Progenitor cell of endocrine pancreas (in vitro differentiated cells): Measurements from ENCODE around the gene HHIPL1. TPM values are rescaled to one million over a fixed set of nuclear protein-coding genes. Genes with fewer than 3 reads are reported as not detected.

Experiments
- DNase-seq: peaks from one replicate; pipeline ENCODE4 v3.0.0; 2021; ENCODE audit warnings: low spot score; ENCODE audit not compliant: unreplicated experiment
- H3K27ac Mint-ChIP-seq: 2 replicates; pipeline ENCODE4 v1.8.0; 2021; ENCODE audit warnings: mild to moderate bottlenecking, moderate library complexity, mixed read lengths
- H3K27me3 Mint-ChIP-seq: 2 replicates; pipeline ENCODE4 v1.8.0; 2021; ENCODE audit warnings: mixed read lengths
- H3K36me3 Mint-ChIP-seq: 2 replicates; pipeline ENCODE4 v1.8.0; 2022; ENCODE audit warnings: mixed read lengths; ENCODE audit not compliant: insufficient read depth
- H3K4me1 Mint-ChIP-seq: 2 replicates; pipeline ENCODE4 v1.8.0; 2021; ENCODE audit warnings: low read depth, mixed read lengths
- H3K4me3 Mint-ChIP-seq: 2 replicates; pipeline ENCODE4 v1.8.0; 2021; ENCODE audit warnings: low read depth, mild to moderate bottlenecking, moderate library complexity, mixed read lengths
- H3K9me3 Mint-ChIP-seq: 2 replicates; pipeline ENCODE4 v1.8.0; 2021; ENCODE audit warnings: low read depth, mixed read lengths
- total RNA-seq: library from RNA; stranded (reverse); gene quantifications from 2 replicates; pipeline ENCODE4 v1.2.1, GENCODE V29; 2021
- TF ChIP-seq, protein P1 (sequence below): fragments of 200-600 bp; sonication (generic); IDR thresholded peaks from one replicate; pipeline ENCODE4 v1.5.0; 2021; ENCODE audit warnings: antibody characterized with exemption, mild to moderate bottlenecking; ENCODE audit not compliant: unreplicated experiment

The HHIPL1 gene
- total RNA-seq, 1 donor from 2014 or later: 0.65 TPM

DNA sequence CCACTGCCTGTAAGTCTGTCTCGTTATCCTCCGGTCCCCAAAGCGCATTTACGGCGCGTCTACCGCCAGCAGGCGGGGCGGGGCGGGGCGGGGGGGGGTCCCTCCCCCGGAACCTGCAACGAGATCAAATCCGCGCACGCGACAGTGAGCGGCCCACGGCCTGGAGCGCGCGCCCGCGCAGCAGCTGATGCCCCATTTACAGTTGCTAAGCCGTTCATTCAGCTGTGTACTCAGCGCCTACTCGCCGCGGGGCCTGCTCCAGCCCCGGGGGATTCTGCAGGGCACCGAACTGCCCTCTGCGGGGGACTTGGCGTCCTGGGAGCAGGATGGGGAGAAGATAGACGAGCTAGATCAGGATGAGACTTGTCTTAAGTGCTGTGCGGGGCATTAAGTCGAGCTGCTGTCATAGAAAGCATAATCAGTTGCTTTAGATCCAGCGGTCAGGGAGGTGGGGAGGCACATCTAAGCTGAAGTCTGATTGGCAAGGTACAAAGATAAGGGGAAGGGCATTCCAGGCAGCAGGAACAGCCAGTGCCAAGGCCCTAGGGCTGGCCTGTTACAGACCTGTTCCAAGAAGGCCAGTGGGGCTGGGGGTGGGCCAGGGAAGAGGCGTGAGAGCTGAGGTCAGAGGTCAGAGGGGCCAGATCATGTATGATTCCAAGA, 39.5 kb upstream of the HHIPL1 start:
- peaks cover 9% of the 10 kb centered on the region for H3K27me3 Mint-ChIP-seq
- peak overlapping the region; percentile 21 for H3K27ac Mint-ChIP-seq
- no peaks in the 10 kb centered on the region for H3K36me3 Mint-ChIP-seq
- H3K9me3 Mint-ChIP-seq: no peaks in the 10 kb centered on the region
- TF ChIP-seq, protein P1, sequence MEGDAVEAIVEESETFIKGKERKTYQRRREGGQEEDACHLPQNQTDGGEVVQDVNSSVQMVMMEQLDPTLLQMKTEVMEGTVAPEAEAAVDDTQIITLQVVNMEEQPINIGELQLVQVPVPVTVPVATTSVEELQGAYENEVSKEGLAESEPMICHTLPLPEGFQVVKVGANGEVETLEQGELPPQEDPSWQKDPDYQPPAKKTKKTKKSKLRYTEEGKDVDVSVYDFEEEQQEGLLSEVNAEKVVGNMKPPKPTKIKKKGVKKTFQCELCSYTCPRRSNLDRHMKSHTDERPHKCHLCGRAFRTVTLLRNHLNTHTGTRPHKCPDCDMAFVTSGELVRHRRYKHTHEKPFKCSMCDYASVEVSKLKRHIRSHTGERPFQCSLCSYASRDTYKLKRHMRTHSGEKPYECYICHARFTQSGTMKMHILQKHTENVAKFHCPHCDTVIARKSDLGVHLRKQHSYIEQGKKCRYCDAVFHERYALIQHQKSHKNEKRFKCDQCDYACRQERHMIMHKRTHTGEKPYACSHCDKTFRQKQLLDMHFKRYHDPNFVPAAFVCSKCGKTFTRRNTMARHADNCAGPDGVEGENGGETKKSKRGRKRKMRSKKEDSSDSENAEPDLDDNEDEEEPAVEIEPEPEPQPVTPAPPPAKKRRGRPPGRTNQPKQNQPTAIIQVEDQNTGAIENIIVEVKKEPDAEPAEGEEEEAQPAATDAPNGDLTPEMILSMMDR: no peak
- peak; percentile 37 for DNase-seq
- peaks cover 26% of the 10 kb centered on the region for H3K4me1 Mint-ChIP-seq
- peak overlapping the region; percentile 87 for H3K4me3 Mint-ChIP-seq

DNA sequence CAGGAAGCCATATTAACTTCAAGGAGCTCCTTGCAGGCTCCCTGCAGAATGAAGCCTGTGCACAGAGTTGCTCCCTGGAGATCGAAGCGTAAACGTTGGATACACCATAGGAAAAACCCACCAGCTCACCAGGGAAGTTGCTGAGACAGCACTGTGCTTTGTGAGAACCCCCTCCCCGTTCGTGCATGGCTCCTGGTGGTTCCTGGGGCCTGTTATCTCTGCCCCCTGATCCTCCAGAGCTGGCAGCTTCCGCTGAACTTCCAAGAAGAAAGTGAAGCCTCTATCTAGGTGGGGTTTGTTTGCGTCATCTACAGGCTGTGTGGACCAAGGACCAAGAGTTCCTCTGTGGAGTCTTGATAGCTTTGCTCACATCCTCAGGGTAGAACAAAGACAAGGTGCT, 38.6 kb upstream of the HHIPL1 start:
- DNase-seq: no peak
- Mint-ChIP-seq H3K9me3 (no peaks in the 10 kb centered on the region), H3K36me3 (no peaks in the 10 kb centered on the region), H3K27me3 (peaks cover 9% of the 10 kb centered on the region), H3K4me1 (peaks cover 18% of the 10 kb centered on the region), H3K4me3 (no peak overlapping the region), H3K27ac (no peak overlapping the region)
- TF ChIP-seq, protein P1: no peak

DNA sequence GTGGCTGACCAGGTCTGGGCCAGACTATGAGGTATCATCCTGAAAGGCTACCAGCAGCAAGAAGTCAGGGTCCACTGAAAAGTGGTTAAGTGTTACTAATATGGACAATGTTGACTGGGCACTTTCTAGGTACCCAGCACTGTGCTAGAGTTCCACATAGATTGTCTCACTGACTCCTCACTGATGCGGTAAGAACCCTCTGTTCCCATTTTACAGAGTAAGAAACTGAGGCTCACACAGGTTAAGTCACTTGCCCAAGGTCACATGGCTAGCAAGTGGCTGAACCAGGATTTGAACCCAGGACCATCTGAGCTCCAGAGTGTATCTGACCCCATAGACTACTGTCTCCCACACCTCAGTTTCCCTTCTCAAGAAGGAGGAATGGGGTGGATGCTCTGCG, 36.3 kb upstream of the HHIPL1 start:
- H3K27me3 Mint-ChIP-seq: peaks cover 14% of the 10 kb centered on the region
- H3K4me3 Mint-ChIP-seq: no peak overlapping the region
- H3K27ac Mint-ChIP-seq: no peak overlapping the region
- TF ChIP-seq, protein P1: no peak
- H3K9me3 Mint-ChIP-seq: no peaks in the 10 kb centered on the region
- peaks cover 8% of the 10 kb centered on the region for H3K4me1 Mint-ChIP-seq
- no peaks in the 10 kb centered on the region for H3K36me3 Mint-ChIP-seq
- DNase-seq: no peak

DNA sequence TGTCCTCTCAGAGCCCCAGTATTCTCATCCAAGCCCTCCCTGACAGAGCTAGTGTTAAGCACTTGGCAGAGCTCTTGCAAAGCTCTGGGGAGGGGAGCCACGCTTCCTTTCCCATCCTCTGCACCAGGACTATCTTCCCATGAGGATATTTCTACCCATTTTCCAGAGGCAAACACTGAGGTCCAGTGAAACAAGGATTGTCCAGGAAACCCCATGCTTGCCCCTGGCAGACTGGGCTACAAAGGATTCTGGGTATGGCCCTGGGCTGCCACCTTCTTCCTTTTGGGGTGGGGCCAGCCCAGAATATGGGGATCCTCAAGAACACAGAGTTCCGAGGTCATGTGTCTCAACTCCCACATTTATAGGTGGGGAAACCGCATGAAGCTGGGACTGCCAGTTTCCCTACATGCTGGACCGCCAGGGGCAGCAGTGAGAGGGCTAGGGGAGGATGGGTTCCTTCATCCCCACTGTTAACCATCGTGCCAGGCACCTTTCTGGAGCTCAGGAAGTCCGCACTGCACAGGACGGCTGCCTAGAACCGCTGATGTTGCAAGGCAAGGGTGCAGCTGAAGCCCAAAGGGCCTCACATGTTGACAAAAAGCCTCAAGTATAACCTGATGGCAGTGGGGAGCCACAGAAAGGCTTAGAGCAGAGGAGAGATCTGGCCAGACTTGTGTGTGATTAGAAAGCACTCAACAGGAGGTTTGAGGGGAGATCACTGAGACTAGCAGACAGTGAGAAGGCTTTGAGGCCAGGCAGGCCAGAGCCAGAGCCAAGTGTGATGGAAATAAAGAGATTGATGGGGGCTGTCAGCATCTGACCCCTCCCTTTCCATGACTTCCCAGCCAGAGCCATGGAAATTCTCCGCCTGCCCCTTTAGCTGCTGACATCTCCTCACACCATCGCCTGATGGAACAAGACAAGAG, 35.4 kb upstream of the HHIPL1 start:
- no peak for DNase-seq
- Mint-ChIP-seq H3K9me3 (no peaks in the 10 kb centered on the region), H3K4me3 (no peak overlapping the region), H3K36me3 (no peaks in the 10 kb centered on the region), H3K27ac (no peak overlapping the region), H3K4me1 (peaks cover 8% of the 10 kb centered on the region), H3K27me3 (peaks cover 14% of the 10 kb centered on the region)
- TF ChIP-seq, protein P1: no peak

DNA sequence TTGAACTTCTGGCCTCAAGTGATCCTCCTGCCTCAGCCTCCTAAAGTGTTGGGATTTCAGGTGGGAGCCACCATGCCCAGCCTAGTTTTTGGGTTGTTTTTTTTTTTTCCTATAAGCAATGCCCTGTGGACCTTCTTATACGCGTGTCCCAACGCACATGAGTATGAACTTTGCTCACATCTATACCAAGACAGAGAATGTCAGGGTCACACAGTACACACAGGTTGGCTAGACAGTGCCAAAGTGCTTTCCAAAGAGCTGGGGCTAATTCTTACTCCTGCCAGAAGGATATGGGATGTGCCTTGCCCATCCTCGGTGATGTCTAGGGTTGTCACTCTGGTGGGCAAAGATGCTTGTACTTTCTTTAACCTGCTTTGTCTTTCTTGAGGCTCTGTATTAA, 33.3 kb upstream of the HHIPL1 start:
- H3K4me3 Mint-ChIP-seq: no peak overlapping the region
- TF ChIP-seq, protein P1: no peak
- no peaks in the 10 kb centered on the region for H3K9me3 Mint-ChIP-seq
- peaks cover 3% of the 10 kb centered on the region for H3K4me1 Mint-ChIP-seq
- no peak overlapping the region for H3K27ac Mint-ChIP-seq
- no peaks in the 10 kb centered on the region for H3K36me3 Mint-ChIP-seq
- H3K27me3 Mint-ChIP-seq: peaks cover 23% of the 10 kb centered on the region
- no peak for DNase-seq
